WTC11 (cell line): ENCODE data around the gene LBHD2.

Experiments used
- CTCF ChIP-seq: fragments of 200-600 bp; IDR thresholded peaks from 2 replicates; pipeline ENCODE4 v1.8.0; 2022; ENCODE audit warnings: antibody characterized with exemption
- ESRRA ChIP-seq: sonication (generic); formaldehyde crosslinking; IDR thresholded peaks from 2 replicates; pipeline ENCODE4 v1.8.1; 2022; ENCODE audit warnings: mild to moderate bottlenecking, missing genetic modification reagents, borderline replicate concordance
- IRF2 ChIP-seq: sonication (generic); formaldehyde crosslinking; IDR thresholded peaks from 2 replicates; pipeline ENCODE4 v1.8.0; 2022; ENCODE audit warnings: low read depth, missing genetic modification reagents, borderline replicate concordance
- KAT7 ChIP-seq: sonication (generic); formaldehyde crosslinking; IDR thresholded peaks from 2 replicates; pipeline ENCODE4 v1.8.1; 2023; ENCODE audit warnings: missing genetic modification reagents, mild to moderate bottlenecking, borderline replicate concordance
- SMAD3 ChIP-seq: sonication (generic); formaldehyde crosslinking; IDR thresholded peaks from 2 replicates; pipeline ENCODE4 v1.8.0; 2022; ENCODE audit warnings: missing genetic modification reagents, mild to moderate bottlenecking, borderline replicate concordance
- TCF7 ChIP-seq: sonication (generic); formaldehyde crosslinking; IDR thresholded peaks from 2 replicates; pipeline ENCODE4 v1.8.0; 2022; ENCODE audit warnings: mild to moderate bottlenecking, low read depth, missing genetic modification reagents, moderate library complexity
- ZNF138 ChIP-seq: sonication (generic); formaldehyde crosslinking; conservative IDR thresholded peaks from 2 replicates; pipeline ENCODE4 v1.8.1; 2022; ENCODE audit warnings: mild to moderate bottlenecking, moderate library complexity, missing genetic modification reagents
- ZNF416 ChIP-seq: fragments of 250-450 bp; sonication (Bioruptor Pico); IDR thresholded peaks from 2 replicates; pipeline ENCODE4 v1.9.0; 2021; ENCODE audit warnings: mild to moderate bottlenecking, inconsistent platforms
- TF ChIP-seq, protein P1 (sequence below): sonication (generic); formaldehyde crosslinking; IDR thresholded peaks from 2 replicates; pipeline ENCODE4 v1.8.0; 2022; ENCODE audit warnings: mild to moderate bottlenecking, missing genetic modification reagents

- TF ChIP-seq CTCF (no peak), ZNF138 (CRISPR knock-in tag) (no peak), ZNF416 (CRISPR knock-in tag) (no peak), KAT7 (CRISPR knock-in tag) (no peak), SMAD3 (CRISPR knock-in tag) (no peak), ESRRA (CRISPR knock-in tag) (no peak), IRF2 (CRISPR knock-in tag) (no peak), TCF7 (CRISPR knock-in tag) (no peak)
- TF ChIP-seq, protein P1, sequence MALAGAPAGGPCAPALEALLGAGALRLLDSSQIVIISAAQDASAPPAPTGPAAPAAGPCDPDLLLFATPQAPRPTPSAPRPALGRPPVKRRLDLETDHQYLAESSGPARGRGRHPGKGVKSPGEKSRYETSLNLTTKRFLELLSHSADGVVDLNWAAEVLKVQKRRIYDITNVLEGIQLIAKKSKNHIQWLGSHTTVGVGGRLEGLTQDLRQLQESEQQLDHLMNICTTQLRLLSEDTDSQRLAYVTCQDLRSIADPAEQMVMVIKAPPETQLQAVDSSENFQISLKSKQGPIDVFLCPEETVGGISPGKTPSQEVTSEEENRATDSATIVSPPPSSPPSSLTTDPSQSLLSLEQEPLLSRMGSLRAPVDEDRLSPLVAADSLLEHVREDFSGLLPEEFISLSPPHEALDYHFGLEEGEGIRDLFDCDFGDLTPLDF (CRISPR knock-in tag) = no peak
Measured at GRCh38 chr14:103066399-103066798, 17.6 kb upstream of the LBHD2 start.
